Measurements from ENCODE around the gene GRB10. TPM values are rescaled to one million over a fixed set of nuclear protein-coding genes. Genes with fewer than 3 reads are reported as not detected.

GRB10 gene
- total and polyA plus RNA-seq, 2 donors (not counting 3 experiments of a cell fraction or from before 2014, with no cell fraction given): 43.7 to 240 TPM

DNA sequence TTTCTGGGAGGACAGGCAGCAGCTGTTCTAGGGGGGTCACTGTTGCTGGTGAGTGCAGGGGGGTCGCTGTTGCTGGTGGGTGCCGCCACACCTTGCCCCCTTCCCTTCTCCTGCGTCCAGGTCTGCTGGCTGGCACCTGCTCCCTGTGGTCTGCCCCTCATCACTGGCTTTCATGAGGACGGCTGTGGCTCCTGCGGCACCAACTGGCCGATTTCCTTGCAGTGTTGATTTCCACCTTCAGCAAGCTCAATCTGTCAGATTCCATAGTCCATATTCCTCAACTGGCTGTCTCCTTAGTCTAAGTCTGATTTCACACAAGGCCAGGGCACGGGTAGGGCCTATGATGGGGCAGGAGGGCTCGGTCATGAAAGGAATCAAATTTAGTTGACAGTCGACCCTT lies 23.4 kb upstream of the GRB10 start:
- intact Hi-C loops (cut with micrococcal nuclease): no loop called here
- Histone ChIP-seq H3K9me1 (replicated peaks; ENCODE audit: control insufficient read depth, extremely low read depth, insufficient read depth, low read length) (no peaks in the 10 kb centered on the region), H3K4me3 (replicated peaks in 1 of 3; ENCODE audit: insufficient read depth in 1 of 3, low read depth in 1 of 3, low read length in 3 of 3) (no peak overlapping the region), H3K9ac (replicated peaks; ENCODE audit: extremely low read depth, insufficient read depth, low read length) (no peak overlapping the region), H4K20me1 (replicated peaks; ENCODE audit: control insufficient read depth, extremely low read depth, insufficient read depth, low read length) (no peaks in the 10 kb centered on the region), H3K27me3 (ENCODE audit: control insufficient read depth in 2 of 2, insufficient read depth in 2 of 2, low read length in 2 of 2) (no peaks in the 10 kb centered on the region), H2AFZ (ENCODE audit: low read depth, low read length) (no peak overlapping the region), H3K27ac (ENCODE audit: insufficient read depth, low read depth, low read length) (no peak overlapping the region), H3K4me2 (ENCODE audit: insufficient read depth, low read length) (no peak overlapping the region), H3K36me3 (ENCODE audit: control insufficient read depth in 2 of 2, extremely low read depth in 1 of 2, insufficient read depth in 2 of 2, low read length in 2 of 2) (no peaks in the 10 kb centered on the region), H3K9me3 (replicated peaks; ENCODE audit: control insufficient read depth, insufficient read depth, low read length) (no peaks in the 10 kb centered on the region), H3K79me2 (ENCODE audit: control insufficient read depth, insufficient read depth, low read length) (no peaks in the 10 kb centered on the region), H3K4me1 (ENCODE audit: control insufficient read depth, extremely low read depth, insufficient read depth, low read length) (peaks cover 11% of the 10 kb centered on the region)
- FAIRE-seq (no peak), DNase-seq (ENCODE audit: low read depth, low spot score) (no peak)
- TF ChIP-seq MYC (IDR thresholded peaks at IDR 0.05; ENCODE audit: low read depth, low read length): no peak
- TF ChIP-seq, protein P1, sequence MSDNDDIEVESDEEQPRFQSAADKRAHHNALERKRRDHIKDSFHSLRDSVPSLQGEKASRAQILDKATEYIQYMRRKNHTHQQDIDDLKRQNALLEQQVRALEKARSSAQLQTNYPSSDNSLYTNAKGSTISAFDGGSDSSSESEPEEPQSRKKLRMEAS (IDR thresholded peaks at IDR 0.05; ENCODE audit: insufficient read depth, insufficient read length): no peak
- TF ChIP-seq FOS (IDR thresholded peaks at IDR 0.05; ENCODE audit: borderline replicate concordance, insufficient read depth, low read length): no peak
- TF ChIP-seq, protein P2, sequence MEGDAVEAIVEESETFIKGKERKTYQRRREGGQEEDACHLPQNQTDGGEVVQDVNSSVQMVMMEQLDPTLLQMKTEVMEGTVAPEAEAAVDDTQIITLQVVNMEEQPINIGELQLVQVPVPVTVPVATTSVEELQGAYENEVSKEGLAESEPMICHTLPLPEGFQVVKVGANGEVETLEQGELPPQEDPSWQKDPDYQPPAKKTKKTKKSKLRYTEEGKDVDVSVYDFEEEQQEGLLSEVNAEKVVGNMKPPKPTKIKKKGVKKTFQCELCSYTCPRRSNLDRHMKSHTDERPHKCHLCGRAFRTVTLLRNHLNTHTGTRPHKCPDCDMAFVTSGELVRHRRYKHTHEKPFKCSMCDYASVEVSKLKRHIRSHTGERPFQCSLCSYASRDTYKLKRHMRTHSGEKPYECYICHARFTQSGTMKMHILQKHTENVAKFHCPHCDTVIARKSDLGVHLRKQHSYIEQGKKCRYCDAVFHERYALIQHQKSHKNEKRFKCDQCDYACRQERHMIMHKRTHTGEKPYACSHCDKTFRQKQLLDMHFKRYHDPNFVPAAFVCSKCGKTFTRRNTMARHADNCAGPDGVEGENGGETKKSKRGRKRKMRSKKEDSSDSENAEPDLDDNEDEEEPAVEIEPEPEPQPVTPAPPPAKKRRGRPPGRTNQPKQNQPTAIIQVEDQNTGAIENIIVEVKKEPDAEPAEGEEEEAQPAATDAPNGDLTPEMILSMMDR (IDR thresholded peaks at IDR 0.05; ENCODE audit: extremely low read depth in 1 of 2, insufficient read depth in 1 of 2, low read depth in 1 of 2, low read length in 2 of 2): no peak
- TF ChIP-seq GATA2 (IDR thresholded peaks at IDR 0.05; ENCODE audit: insufficient read depth, insufficient read length, low read depth, low read length): no peak
- TF ChIP-seq JUN (IDR thresholded peaks at IDR 0.05; ENCODE audit: borderline replicate concordance, insufficient read depth, insufficient read length, low read depth): no peak
- no peak for TF ChIP-seq POLR2A (IDR thresholded peaks at IDR 0.05; ENCODE audit: low read depth, low read length)
- TF ChIP-seq EZH2 (IDR thresholded peaks at IDR 0.05; ENCODE audit: borderline replicate concordance, low read depth, low read length, severe bottlenecking): no peak
- TF ChIP-seq POLR2AphosphoS5 (IDR thresholded peaks at IDR 0.05; ENCODE audit: insufficient read depth, low read depth, low read length): no peak
- no TSS peak for BruUV-seq (replicated peaks)
- POLR2A ChIA-PET: no interaction called here
- CTCF ChIA-PET: interaction anchor here (1.4 kb wide), 1 partner anchor 335 kb away, joined by 3 read pairs; no protein-coding TSS in a partner anchor
- dilution Hi-C loops (cut with MboI; ENCODE audit: extremely low pct_ligation_motif_present, low sequenced_read_pairs): no loop called here

All from endothelial cell of umbilical vein (primary cell).